K562 (cell line): Measurements from ENCODE around the gene PCDH1. TPM values are rescaled to one million over a fixed set of nuclear protein-coding genes. Genes with fewer than 3 reads are reported as not detected.
A peak's percentile ranks its signal among the peaks of the same experiment; 100 is the strongest.

ENCODE experiments used
- ADNP ChIP-seq: fragments of 200-800 bp; sonication (Bioruptor generic); IDR thresholded peaks from 2 replicates; pipeline ENCODE4 v1.6.1; 2016; ENCODE audit warnings: missing genetic modification characterization, missing compliant biosample characterization
- BHLHE40 ChIP-seq: IDR thresholded peaks from 2 replicates; pipeline ENCODE4 v1.6.1; 2011; ENCODE audit warnings: low read length, improper control_type of control experiment
- BMI1 ChIP-seq: fragments of 150-350 bp; IDR thresholded peaks from 2 replicates; pipeline ENCODE4 v1.6.1; 2014; ENCODE audit warnings: low read length
- CBFB ChIP-seq: sonication (generic); formaldehyde crosslinking; IDR thresholded peaks from 2 replicates; pipeline ENCODE4 v1.4.0; 2020; ENCODE audit warnings: mild to moderate bottlenecking, missing genetic modification reagents
- CBX5 ChIP-seq: IDR thresholded peaks from 2 replicates; pipeline ENCODE4 v1.6.1; 2014; ENCODE audit warnings: low read depth, borderline replicate concordance
- CHD2 ChIP-seq: IDR thresholded peaks from 2 replicates; pipeline ENCODE4 v1.6.1; 2011; ENCODE audit warnings: low read depth, low read length
- CREB3 ChIP-seq: fragments of 450-650 bp; conservative IDR thresholded peaks from 2 replicates; pipeline ENCODE4 v1.6.1; 2016; ENCODE audit warnings: missing genetic modification characterization, low read depth, mild to moderate bottlenecking, missing compliant biosample characterization, moderate library complexity
- FOXA3 ChIP-seq, 2 experiments: fragments of 450-650 bp in 1 of 2; sonication (generic) in 1 of 2; formaldehyde crosslinking; IDR thresholded peaks in 1 of 2; conservative IDR thresholded peaks in 1 of 2; 2 replicates each; pipeline versions ENCODE4 v1.4.0 to v1.8.0; 2020 to 2022; ENCODE audit warnings: mild to moderate bottlenecking in 2 of 2, missing genetic modification reagents in 1 of 2
- FOXK1 ChIP-seq: sonication (generic); formaldehyde crosslinking; IDR thresholded peaks from 2 replicates; pipeline ENCODE4 v1.8.0; 2022; ENCODE audit warnings: missing genetic modification reagents, mild to moderate bottlenecking, borderline replicate concordance
- FOXK2 ChIP-seq, 2 experiments: fragments of 450-650 bp; IDR thresholded peaks in 1 of 2; conservative IDR thresholded peaks in 1 of 2; 2 replicates each; pipeline ENCODE4 v1.6.1; 2016; ENCODE audit warnings: low read depth in 2 of 2, mild to moderate bottlenecking in 1 of 2
- HDAC2 ChIP-seq: fragments of 450-650 bp; IDR thresholded peaks from 2 replicates; pipeline ENCODE4 v1.6.1; 2016; ENCODE audit warnings: mild to moderate bottlenecking
- HDAC6 ChIP-seq: IDR thresholded peaks from 2 replicates; pipeline ENCODE4 v1.6.1; 2012; ENCODE audit warnings: low read depth, mild to moderate bottlenecking, control low read depth, inconsistent platforms, low read length, moderate library complexity
- KDM2B ChIP-seq: fragments of 250-450 bp; sonication (Bioruptor Pico); IDR thresholded peaks from 2 replicates; pipeline ENCODE4 v1.8.0; 2021; ENCODE audit warnings: mild to moderate bottlenecking, moderate library complexity
- MLX ChIP-seq, 2 experiments: fragments of 450-650 bp in 1 of 2; sonication (generic) in 1 of 2; formaldehyde crosslinking; conservative IDR thresholded peaks; 2 replicates each; pipeline versions ENCODE4 v1.4.0 to v1.8.1; 2020 to 2022; ENCODE audit warnings: mild to moderate bottlenecking in 1 of 2, missing genetic modification reagents in 1 of 2
- NFXL1 ChIP-seq: fragments of 450-650 bp; formaldehyde crosslinking; IDR thresholded peaks from 2 replicates; pipeline ENCODE4 v1.4.0; 2021; ENCODE audit warnings: mild to moderate bottlenecking
- POU5F1 ChIP-seq: fragments of 150-350 bp; IDR thresholded peaks from 2 replicates; pipeline ENCODE4 v1.6.1; 2014; ENCODE audit warnings: borderline replicate concordance, low read length, low read depth, mild to moderate bottlenecking; ENCODE audit not compliant: partially characterized antibody
- RCOR1 ChIP-seq, 2 experiments: IDR thresholded peaks; 2 replicates each; pipeline ENCODE4 v1.6.1; 2012; ENCODE audit warnings: low read depth in 2 of 2, low read length in 2 of 2, borderline replicate concordance in 1 of 2, improper control_type of control experiment in 1 of 2
- SMARCB1 ChIP-seq: IDR thresholded peaks from 2 replicates; pipeline ENCODE4 v1.6.1; 2011; ENCODE audit warnings: improper control_type of control experiment, low read depth; ENCODE audit not compliant: insufficient read length
- SMARCE1 ChIP-seq: fragments of 450-650 bp; IDR thresholded peaks from 2 replicates; pipeline ENCODE4 v1.7.1; 2016; ENCODE audit warnings: mild to moderate bottlenecking
- SP1 ChIP-seq: sonication (generic); formaldehyde crosslinking; IDR thresholded peaks from 2 replicates; pipeline ENCODE4 v1.8.1; 2022; ENCODE audit warnings: mild to moderate bottlenecking, missing genetic modification reagents
- TAF7 ChIP-seq: fragments of 450-650 bp; IDR thresholded peaks from 2 replicates; pipeline ENCODE4 v1.6.1; 2016; ENCODE audit warnings: missing genetic modification characterization, missing compliant biosample characterization
- ZZZ3 ChIP-seq: fragments of 450-650 bp; IDR thresholded peaks from 2 replicates; pipeline ENCODE4 v1.6.1; 2016; ENCODE audit warnings: antibody characterized with exemption, mild to moderate bottlenecking, moderate library complexity
- polyA plus RNA-seq, 8 experiments: library from polyadenylated mRNA; depleted of rRNA in 4 of 8; stranded (reverse) in 5 of 8; unstranded in 3 of 8; fragments of >200 nt; fragmentation: Nextera tagmentation in 2 of 8; fragmentation: Illumina TruSeq in 1 of 8; extraction: Ambion mirVana in 2 of 8; extraction: Trizol in 1 of 8; gene quantifications; 2 replicates each; pipeline versions ENCODE4 v1.2.1 to v1.2.3, GENCODE V29; 2011 to 2014; ENCODE audit warnings: inconsistent platforms in 1 of 8, missing spikeins in 1 of 8
- total RNA-seq, 7 experiments: library from RNA; depleted of rRNA in 6 of 7; stranded (reverse); fragments of >200 nt in 6 of 7; fragmentation: Illumina TruSeq in 2 of 7; extraction: Trizol in 2 of 7; gene quantifications; 2 replicates each; pipeline versions ENCODE4 v1.2.1 to v1.2.3, GENCODE V29; 2011 to 2021; ENCODE audit warnings: low replicate concordance in 1 of 7
- TF ChIP-seq, protein P1 (sequence below): fragments of 250-450 bp; sonication (Bioruptor Pico); IDR thresholded peaks from 2 replicates; pipeline ENCODE4 v1.4.0; 2020; ENCODE audit warnings: borderline replicate concordance
- TF ChIP-seq, protein P2 (sequence below): IDR thresholded peaks from 2 replicates; pipeline ENCODE4 v1.6.1; 2014; ENCODE audit warnings: antibody characterized with exemption

Gene PCDH1
- total and polyA plus RNA-seq, 9 of the 15 experiments (the other 6 are each of a cell fraction or from before 2014, with no cell fraction given) = 0.11 to 3.6 (median 1.9) TPM; not detected in 1

DNA sequence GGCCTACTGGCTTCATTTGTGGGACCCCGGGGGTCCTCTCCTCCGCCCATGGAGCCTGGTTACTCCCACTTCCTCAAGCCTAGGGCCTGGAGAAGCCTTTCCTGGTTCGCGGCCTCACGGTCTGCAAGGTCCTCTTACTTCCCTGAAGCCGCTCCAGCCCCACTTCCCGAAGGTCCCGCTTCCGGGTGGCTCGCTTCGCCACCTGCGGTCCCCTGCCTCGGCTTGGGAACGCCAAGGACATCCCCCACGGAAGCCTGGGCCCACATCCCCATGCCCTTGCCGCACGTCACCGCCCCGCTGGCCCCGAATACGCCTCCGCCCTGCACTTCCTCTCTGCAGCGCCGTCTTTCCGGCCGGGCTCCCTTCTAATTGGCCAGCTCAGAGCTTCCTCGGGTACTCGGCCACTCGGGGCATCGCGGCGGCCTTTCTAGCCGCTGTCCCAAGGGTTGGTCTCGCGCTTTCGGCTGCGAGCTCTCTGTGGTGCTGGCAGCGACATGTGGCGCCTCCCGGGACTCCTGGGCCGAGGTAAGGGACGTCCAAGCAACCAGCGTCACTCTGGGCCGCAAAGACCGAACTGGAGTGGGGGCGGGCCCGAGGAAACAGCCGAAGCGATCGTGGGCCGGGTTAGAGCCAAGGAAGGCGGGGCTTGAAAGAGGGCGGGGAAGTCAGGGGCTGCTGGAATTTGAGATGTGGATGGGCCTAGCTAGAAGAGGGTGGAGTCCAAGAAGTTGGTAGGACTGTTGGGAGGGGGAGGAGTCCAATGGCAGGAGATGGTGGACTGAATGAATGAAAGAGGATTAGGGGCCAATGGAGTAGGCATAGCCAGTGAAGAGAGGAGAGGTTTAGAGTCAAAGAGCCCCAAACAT, 45.5 kb upstream of the PCDH1 start, which contains the start of gene DELE1 (continued):
- TF ChIP-seq POU5F1 = peak; percentile 8
- TF ChIP-seq FOXA3 (CRISPR knock-in tag; conservative IDR thresholded peaks at IDR 0.05 in 1 of 2, IDR thresholded peaks at IDR 0.05 in 1 of 2) = 0 out of 4 replicates have a peak, but pooled peaks of 1 of the 2 experiments have one; percentile 64
- TF ChIP-seq ZZZ3 = peak; percentile 56; the same call in 1 of the 2 replicates
- TF ChIP-seq KDM2B (CRISPR knock-in tag) = no peak
- no peak for TF ChIP-seq CHD2
- no peak for TF ChIP-seq ADNP (tag)
- TF ChIP-seq BMI1 = no peak
- peak in 1 of 2 experiments; percentile 28; a peak in 1 of 4 replicates for TF ChIP-seq RCOR1 (IDR thresholded peaks at IDR 0.05; ENCODE audit: borderline replicate concordance in 1 of 2, low read depth in 2 of 2, low read length in 2 of 2)
- no peak for TF ChIP-seq SMARCB1
- TF ChIP-seq BHLHE40 = no peak
- TF ChIP-seq CBFB (CRISPR knock-in tag) = peak; percentile 40; the same call in 1 of the 2 replicates
- TF ChIP-seq, protein P1, sequence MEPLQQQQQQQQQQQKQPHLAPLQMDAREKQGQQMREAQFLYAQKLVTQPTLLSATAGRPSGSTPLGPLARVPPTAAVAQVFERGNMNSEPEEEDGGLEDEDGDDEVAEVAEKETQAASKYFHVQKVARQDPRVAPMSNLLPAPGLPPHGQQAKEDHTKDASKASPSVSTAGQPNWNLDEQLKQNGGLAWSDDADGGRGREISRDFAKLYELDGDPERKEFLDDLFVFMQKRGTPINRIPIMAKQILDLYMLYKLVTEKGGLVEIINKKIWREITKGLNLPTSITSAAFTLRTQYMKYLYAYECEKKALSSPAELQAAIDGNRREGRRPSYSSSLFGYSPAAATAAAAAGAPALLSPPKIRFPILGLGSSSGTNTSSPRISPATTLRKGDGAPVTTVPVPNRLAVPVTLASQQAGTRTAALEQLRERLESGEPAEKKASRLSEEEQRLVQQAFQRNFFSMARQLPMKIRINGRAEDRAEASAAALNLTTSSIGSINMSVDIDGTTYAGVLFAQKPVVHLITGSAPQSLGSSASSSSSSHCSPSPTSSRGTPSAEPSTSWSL (CRISPR knock-in tag) = no peak
- TF ChIP-seq SP1 = peak; percentile 94
- TF ChIP-seq HDAC6 = no peak
- peak; percentile 83; the same call in 1 of the 2 replicates for TF ChIP-seq FOXK1 (CRISPR knock-in tag)
- no peak for TF ChIP-seq NFXL1 (CRISPR knock-in tag)
- no peak for TF ChIP-seq CREB3 (tag)
- 0 out of 4 replicates have a peak, but pooled peaks have one; percentile 8 to 11 for TF ChIP-seq FOXK2 (conservative IDR thresholded peaks at IDR 0.05 in 1 of 2, IDR thresholded peaks at IDR 0.05 in 1 of 2; ENCODE audit: low read depth in 2 of 2)
- no peak for TF ChIP-seq TAF7 (tag)
- TF ChIP-seq, protein P2, sequence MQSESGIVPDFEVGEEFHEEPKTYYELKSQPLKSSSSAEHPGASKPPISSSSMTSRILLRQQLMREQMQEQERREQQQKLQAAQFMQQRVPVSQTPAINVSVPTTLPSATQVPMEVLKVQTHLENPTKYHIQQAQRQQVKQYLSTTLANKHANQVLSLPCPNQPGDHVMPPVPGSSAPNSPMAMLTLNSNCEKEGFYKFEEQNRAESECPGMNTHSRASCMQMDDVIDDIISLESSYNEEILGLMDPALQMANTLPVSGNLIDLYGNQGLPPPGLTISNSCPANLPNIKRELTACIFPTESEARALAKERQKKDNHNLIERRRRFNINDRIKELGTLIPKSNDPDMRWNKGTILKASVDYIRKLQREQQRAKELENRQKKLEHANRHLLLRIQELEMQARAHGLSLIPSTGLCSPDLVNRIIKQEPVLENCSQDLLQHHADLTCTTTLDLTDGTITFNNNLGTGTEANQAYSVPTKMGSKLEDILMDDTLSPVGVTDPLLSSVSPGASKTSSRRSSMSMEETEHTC = no peak
- no peak for TF ChIP-seq SMARCE1
- TF ChIP-seq MLX (CRISPR knock-in tag; conservative IDR thresholded peaks at IDR 0.05) = no peak
- no peak for TF ChIP-seq CBX5
- TF ChIP-seq HDAC2 = no peak; the same call in none of the 2 replicates
